Neural cell (in vitro differentiated cells): Measurements from ENCODE around the gene STRBP. TPM values are rescaled to one million over a fixed set of nuclear protein-coding genes. Genes with fewer than 3 reads are reported as not detected.

Experiments
- H2AFZ ChIP-seq: fragments of 200-600, 300-800 bp; sonication (generic), shearing (Covaris generic); 2 replicates; pipeline ENCODE4 v1.6.0; 2014; ENCODE audit warnings: low read depth, mild to moderate bottlenecking, antibody characterized with exemption, low read length, moderate library complexity
- H3F3A ChIP-seq: fragments of 200-600 bp; shearing (Covaris generic); 2 replicates; pipeline ENCODE4 v1.6.1; 2016; ENCODE audit warnings: mild to moderate bottlenecking, moderate library complexity, mixed read lengths, antibody characterized with exemption, low read length; ENCODE audit not compliant: insufficient read depth, poor library complexity, severe bottlenecking
- H3K27ac ChIP-seq: fragments of 200-600, 300-800 bp; sonication (generic), shearing (Covaris generic); 2 replicates; pipeline ENCODE4 v1.5.1; 2014; ENCODE audit warnings: mild to moderate bottlenecking, low read length, moderate library complexity
- H3K27me3 ChIP-seq: fragments of 300-800, 200-600 bp; sonication (generic), shearing (Covaris generic); 2 replicates; pipeline ENCODE4 v1.6.0; 2014; ENCODE audit warnings: mild to moderate bottlenecking, low read depth, low read length, moderate library complexity; ENCODE audit not compliant: insufficient read depth
- H3K36me3 ChIP-seq: fragments of 300-800, 200-600 bp; sonication (generic), shearing (Covaris generic); 2 replicates; pipeline ENCODE4 v1.5.1; 2014; ENCODE audit warnings: mild to moderate bottlenecking, antibody characterized with exemption, low read length, moderate library complexity; ENCODE audit not compliant: insufficient read depth
- H3K4me2 ChIP-seq: fragments of 300-800, 200-600 bp; sonication (generic), shearing (Covaris generic); 2 replicates; pipeline ENCODE4 v1.6.0; 2014; ENCODE audit warnings: mild to moderate bottlenecking, low read length
- H3K4me3 ChIP-seq: fragments of 300-800, 200-600 bp; sonication (generic), shearing (Covaris generic); 2 replicates; pipeline ENCODE4 v1.5.1; 2014; ENCODE audit warnings: mild to moderate bottlenecking, low read length, moderate library complexity
- H3K79me2 ChIP-seq: fragments of 200-600 bp; shearing (Covaris generic); replicated peaks from 2 replicates; pipeline ENCODE4 v1.6.0; 2014; ENCODE audit warnings: mild to moderate bottlenecking, low read length, moderate library complexity; ENCODE audit not compliant: insufficient read depth
- H3K9ac ChIP-seq: fragments of 300-800, 200-600 bp; sonication (generic), shearing (Covaris generic); 2 replicates; pipeline ENCODE4 v1.6.1; 2016; ENCODE audit warnings: mild to moderate bottlenecking, low read length, mixed read lengths
- H3K9me2 ChIP-seq: fragments of 200-600 bp; shearing (Covaris generic); 2 replicates; pipeline ENCODE4 v1.6.1; 2016; ENCODE audit warnings: mild to moderate bottlenecking, low read length, mixed read lengths; ENCODE audit not compliant: insufficient read depth
- H3K9me3 ChIP-seq: fragments of 200-600, 300-800 bp; sonication (generic), shearing (Covaris generic); 2 replicates; pipeline ENCODE4 v1.6.1; 2016; ENCODE audit warnings: mild to moderate bottlenecking, mixed run types, low read length, moderate library complexity, mixed read lengths
- H4K20me1 ChIP-seq: fragments of 200-600 bp; shearing (Covaris generic); 2 replicates; pipeline ENCODE4 v1.6.1; 2016; ENCODE audit warnings: mild to moderate bottlenecking, mixed run types; ENCODE audit not compliant: insufficient read depth
- CTCF ChIP-seq: fragments of 450-650 bp; IDR thresholded peaks from 2 replicates; pipeline ENCODE4 v1.5.1; 2014; ENCODE audit warnings: antibody characterized with exemption, mild to moderate bottlenecking, moderate library complexity; ENCODE audit not compliant: poor library complexity, severe bottlenecking
- EP300 ChIP-seq: fragments of 450-650 bp; conservative IDR thresholded peaks from 2 replicates; pipeline ENCODE4 v1.6.1; 2014; ENCODE audit warnings: antibody characterized with exemption, mild to moderate bottlenecking, moderate library complexity; ENCODE audit not compliant: poor library complexity, severe bottlenecking
- EZH2 ChIP-seq: fragments of 200-600, 300-800 bp; shearing (Covaris generic), sonication (generic); IDR thresholded peaks from 2 replicates; pipeline ENCODE4 v1.6.1; 2014; ENCODE audit warnings: antibody characterized with exemption, low read length, borderline replicate concordance, mild to moderate bottlenecking; ENCODE audit not compliant: insufficient read depth, poor library complexity, severe bottlenecking
- MXI1 ChIP-seq: fragments of 450-650 bp; conservative IDR thresholded peaks from 2 replicates; pipeline ENCODE4 v1.6.1; 2014; ENCODE audit warnings: antibody characterized with exemption, mild to moderate bottlenecking; ENCODE audit not compliant: poor library complexity, severe bottlenecking
- POLR2AphosphoS5 ChIP-seq: IDR thresholded peaks from 2 replicates; pipeline ENCODE4 v1.6.1; 2012
- RAD21 ChIP-seq: fragments of 450-650 bp; conservative IDR thresholded peaks from 2 replicates; pipeline ENCODE4 v1.6.1; 2014; ENCODE audit warnings: antibody characterized with exemption, mild to moderate bottlenecking, moderate library complexity
- REST ChIP-seq: IDR thresholded peaks from 2 replicates; pipeline ENCODE4 v1.6.1; 2012; ENCODE audit warnings: borderline replicate concordance
- SMC3 ChIP-seq: fragments of 450-650 bp; conservative IDR thresholded peaks from 2 replicates; pipeline ENCODE4 v1.6.1; 2014; ENCODE audit warnings: antibody characterized with exemption, mild to moderate bottlenecking, moderate library complexity; ENCODE audit not compliant: poor library complexity
- TAF1 ChIP-seq: IDR thresholded peaks from 2 replicates; pipeline ENCODE4 v1.6.1; 2012; ENCODE audit warnings: low read depth
- polyA plus RNA-seq: library from polyadenylated mRNA; depleted of rRNA; stranded (reverse); fragments of >200 nt; gene quantifications from 2 replicates; pipeline ENCODE4 v1.2.3, GENCODE V29; 2014

The STRBP gene
- polyA plus RNA-seq, 1 donor from 2014 or later, result 64.6 TPM

GRCh38 chr9:123232332-123232731, 36.1 kb downstream of the STRBP start:
- no peak overlapping the region for H3K4me2 ChIP-seq
- H3K27me3 ChIP-seq, result peaks cover 3% of the 10 kb centered on the region

GRCh38 chr9:123231421-123231820, 37.0 kb downstream of the STRBP start:
- Histone ChIP-seq H3K9ac (no peak overlapping the region), H3K9me3 (no peaks in the 10 kb centered on the region), H3K27me3 (peaks cover 3% of the 10 kb centered on the region), H2AFZ (no peak overlapping the region), H3F3A (no peaks in the 10 kb centered on the region), H3K36me3 (no peaks in the 10 kb centered on the region), H3K4me2 (no peak overlapping the region), H3K79me2 (no peaks in the 10 kb centered on the region), H3K4me3 (no peak overlapping the region), H3K27ac (no peak overlapping the region), H3K9me2 (no peaks in the 10 kb centered on the region), H4K20me1 (no peaks in the 10 kb centered on the region)
- TF ChIP-seq SMC3, result no peak
- no peak for TF ChIP-seq EZH2
- no peak for TF ChIP-seq MXI1
- no peak for TF ChIP-seq RAD21
- TF ChIP-seq POLR2AphosphoS5, result no peak
- TF ChIP-seq CTCF, result no peak
- TF ChIP-seq EP300, result no peak

More at GRCh38 chr9:123232332-123232731, 36.1 kb downstream of the STRBP start:
- Histone ChIP-seq H3K79me2 (peaks cover under 1% of the 10 kb centered on the region), H4K20me1 (no peaks in the 10 kb centered on the region), H2AFZ (no peak overlapping the region), H3K36me3 (no peaks in the 10 kb centered on the region), H3K9me2 (no peaks in the 10 kb centered on the region), H3K9ac (no peak overlapping the region), H3K4me3 (no peak overlapping the region), H3F3A (no peaks in the 10 kb centered on the region), H3K9me3 (no peaks in the 10 kb centered on the region), H3K27ac (no peak overlapping the region)
- TF ChIP-seq REST (no peak), EZH2 (no peak), CTCF (no peak), EP300 (no peak), POLR2AphosphoS5 (no peak), RAD21 (no peak), TAF1 (no peak), MXI1 (no peak), SMC3 (no peak)
